Measurements from ENCODE around the gene CEPT1.

The CEPT1 gene

DNA sequence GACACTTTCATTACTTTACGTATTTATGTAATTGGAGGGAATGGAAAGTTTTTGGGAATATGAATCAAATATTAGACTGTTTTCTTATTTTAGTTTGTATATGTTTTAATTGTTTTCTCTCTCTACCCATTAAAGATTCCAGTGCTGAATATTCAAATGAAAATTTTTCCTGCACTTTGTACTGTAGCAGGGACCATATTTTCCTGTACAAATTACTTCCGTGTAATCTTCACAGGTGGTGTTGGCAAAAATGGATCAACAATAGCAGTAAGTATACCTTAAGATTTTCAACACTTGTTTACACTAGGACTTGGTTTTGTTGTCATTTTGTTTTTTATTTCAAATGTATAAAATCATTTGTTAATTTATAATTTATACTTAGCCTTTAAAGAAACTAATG is 42.0 kb downstream of the CEPT1 start:
- TF ChIP-seq, protein P1, sequence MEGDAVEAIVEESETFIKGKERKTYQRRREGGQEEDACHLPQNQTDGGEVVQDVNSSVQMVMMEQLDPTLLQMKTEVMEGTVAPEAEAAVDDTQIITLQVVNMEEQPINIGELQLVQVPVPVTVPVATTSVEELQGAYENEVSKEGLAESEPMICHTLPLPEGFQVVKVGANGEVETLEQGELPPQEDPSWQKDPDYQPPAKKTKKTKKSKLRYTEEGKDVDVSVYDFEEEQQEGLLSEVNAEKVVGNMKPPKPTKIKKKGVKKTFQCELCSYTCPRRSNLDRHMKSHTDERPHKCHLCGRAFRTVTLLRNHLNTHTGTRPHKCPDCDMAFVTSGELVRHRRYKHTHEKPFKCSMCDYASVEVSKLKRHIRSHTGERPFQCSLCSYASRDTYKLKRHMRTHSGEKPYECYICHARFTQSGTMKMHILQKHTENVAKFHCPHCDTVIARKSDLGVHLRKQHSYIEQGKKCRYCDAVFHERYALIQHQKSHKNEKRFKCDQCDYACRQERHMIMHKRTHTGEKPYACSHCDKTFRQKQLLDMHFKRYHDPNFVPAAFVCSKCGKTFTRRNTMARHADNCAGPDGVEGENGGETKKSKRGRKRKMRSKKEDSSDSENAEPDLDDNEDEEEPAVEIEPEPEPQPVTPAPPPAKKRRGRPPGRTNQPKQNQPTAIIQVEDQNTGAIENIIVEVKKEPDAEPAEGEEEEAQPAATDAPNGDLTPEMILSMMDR (IDR thresholded peaks at IDR 0.05; ENCODE audit: insufficient read depth, missing control alignments), result no peak
- DNase-seq (ENCODE audit: insufficient read length, low spot score) (no peak), FAIRE-seq (no peak)

DNA sequence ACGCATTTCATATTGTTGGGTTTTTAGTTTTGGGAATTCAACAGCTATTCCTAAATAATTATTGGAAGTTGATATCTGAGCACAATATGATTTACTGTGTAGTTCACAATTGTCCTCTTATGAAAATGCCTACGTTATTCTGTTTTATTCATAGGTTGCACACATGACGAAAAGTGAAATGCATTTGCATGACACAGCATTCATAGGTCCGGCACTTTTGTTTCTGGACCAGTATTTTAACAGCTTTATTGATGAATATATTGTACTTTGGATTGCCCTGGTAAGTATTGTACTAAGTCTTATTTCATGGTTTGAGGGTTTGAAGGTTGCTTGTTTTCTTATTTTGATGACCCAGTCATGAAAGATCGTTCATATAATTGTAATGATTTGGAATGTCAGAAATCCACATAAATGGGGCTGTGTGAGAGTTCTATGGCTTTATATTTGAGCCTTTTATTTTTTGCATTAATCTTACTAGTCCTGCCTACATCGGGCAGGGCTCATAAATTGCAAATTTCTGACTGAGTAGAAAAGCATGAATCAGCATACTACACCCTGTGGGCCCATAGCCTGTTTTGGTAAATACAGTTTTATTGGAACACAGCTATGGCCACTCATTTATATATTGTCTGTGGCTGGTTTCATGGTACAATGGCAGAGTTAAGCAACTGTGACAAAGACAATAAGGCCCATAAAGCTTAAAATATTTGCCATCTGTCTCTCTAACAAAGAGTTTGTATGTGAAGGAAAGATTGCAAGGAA is 43.5 kb downstream of the CEPT1 start:
- FAIRE-seq (no peak), DNase-seq (ENCODE audit: insufficient read length, low spot score) (no peak)
- TF ChIP-seq, protein P1 (IDR thresholded peaks at IDR 0.05; ENCODE audit: insufficient read depth, missing control alignments), result no peak

DNA sequence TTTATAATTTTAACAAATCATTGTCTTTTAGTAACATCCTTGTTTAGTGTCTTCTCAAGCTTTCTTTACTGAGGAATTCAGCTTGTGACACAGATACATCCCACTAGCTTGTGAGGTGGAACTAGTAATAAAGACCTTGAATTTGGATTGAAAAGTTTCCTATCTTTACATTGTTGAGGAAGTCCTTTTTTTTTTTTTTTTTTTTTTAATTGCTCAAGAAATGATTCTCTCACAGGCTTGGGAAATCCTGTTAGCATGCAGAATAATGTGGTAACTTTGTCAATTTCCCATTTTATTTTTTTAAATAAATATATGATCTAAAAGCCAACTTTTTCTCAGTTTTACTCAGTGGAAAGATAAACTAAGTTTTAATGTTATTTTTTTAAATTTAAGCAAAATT is 44.6 kb downstream of the CEPT1 start:
- TF ChIP-seq, protein P1 (IDR thresholded peaks at IDR 0.05; ENCODE audit: insufficient read depth, missing control alignments), result no peak
- DNase-seq (ENCODE audit: insufficient read length, low spot score), result no peak
- FAIRE-seq, result no peak

DNA sequence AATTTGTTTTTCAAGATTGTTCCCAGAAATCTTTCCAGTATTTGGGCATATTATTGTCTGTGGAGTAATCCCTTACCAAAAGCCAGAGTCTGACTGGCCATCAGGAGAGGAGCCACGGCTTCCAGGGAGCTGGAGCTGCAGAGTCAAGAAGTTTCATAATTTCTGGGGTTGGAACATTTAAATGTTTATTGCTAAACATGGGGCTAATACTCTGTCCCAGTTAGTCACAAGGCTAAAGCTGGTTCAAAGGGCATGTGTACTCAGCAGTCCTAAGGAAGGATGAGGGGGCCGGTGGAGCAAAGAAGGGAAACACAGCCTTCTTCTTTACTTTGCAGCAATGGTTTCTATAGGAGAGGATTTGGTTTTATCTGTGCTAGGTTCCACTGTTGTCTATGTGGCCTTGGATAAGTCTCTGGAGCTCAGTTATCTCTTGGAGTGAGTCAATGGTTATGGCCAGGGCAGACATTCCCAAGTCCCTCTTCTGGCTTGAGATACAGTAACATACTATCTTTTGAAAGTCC is 51.0 kb downstream of the CEPT1 start:
- FAIRE-seq, result no peak
- TF ChIP-seq, protein P1 (IDR thresholded peaks at IDR 0.05; ENCODE audit: insufficient read depth, missing control alignments), result no peak
- DNase-seq (ENCODE audit: insufficient read length, low spot score), result no peak

DNA sequence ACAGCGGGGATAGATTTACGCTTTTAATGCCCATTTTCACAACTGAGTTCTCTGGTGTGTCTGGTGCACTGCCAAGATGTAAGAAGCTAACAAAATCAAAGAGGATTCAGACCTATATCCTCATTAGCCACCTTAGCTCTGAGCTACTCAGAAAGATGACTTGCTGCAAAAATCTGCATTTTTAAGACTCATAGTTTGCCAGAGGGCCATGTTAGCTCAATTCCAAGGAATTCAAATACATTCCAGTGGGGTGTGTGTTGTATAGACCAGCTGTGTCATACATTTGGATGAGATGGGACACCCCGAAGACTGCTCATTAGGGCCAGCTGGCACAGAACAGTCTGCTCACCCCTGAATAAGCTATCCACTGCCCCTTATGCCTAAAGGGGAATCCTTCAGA is 51.5 kb downstream of the CEPT1 start:
- FAIRE-seq (no peak), DNase-seq (ENCODE audit: insufficient read length, low spot score) (no peak)
- TF ChIP-seq, protein P1 (IDR thresholded peaks at IDR 0.05; ENCODE audit: insufficient read depth, missing control alignments), result no peak

DNA sequence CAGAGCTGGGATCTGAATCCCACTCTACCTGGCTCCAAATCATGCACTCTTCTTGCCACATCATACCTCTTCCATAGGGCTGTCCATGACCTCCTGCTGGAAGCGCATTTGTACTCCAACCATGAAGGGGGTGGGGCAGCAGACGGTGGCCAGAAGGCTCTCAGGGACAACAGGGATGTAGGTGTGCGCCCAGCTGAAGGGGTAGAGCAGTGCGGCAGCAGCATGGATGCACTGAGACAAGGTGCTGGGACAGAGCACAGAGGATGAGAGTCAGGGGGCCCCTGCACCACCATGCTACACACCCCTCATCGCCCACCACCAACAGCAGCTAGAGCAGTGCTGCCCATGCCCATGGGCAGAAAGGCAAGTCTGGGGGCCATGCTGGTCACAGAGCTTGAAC is 52.1 kb downstream of the CEPT1 start:
- TF ChIP-seq, protein P1 (IDR thresholded peaks at IDR 0.05; ENCODE audit: insufficient read depth, missing control alignments), result no peak
- FAIRE-seq (no peak), DNase-seq (ENCODE audit: insufficient read length, low spot score) (no peak)
